Tibial artery (tissue), 4 donors: ENCODE measurements around the gene DMWD.

ENCODE experiments used
- DNase-seq, 2 donors: peaks; one replicate each; pipeline ENCODE4 v3.0.0-alpha.2; 2019
- H3K27ac ChIP-seq, 2 donors: fragments of 200-600 bp; sonication (generic) in 1 of 2; 1 replicate in 1 of 2; 2 replicates in 1 of 2; pipeline ENCODE4 v1.5.1; 2018 to 2019; ENCODE audit warnings: mild to moderate bottlenecking in 1 of 2
- H3K27me3 ChIP-seq, 2 donors: fragments of 200-600 bp; sonication (generic) in 1 of 2; one replicate each; pipeline versions ENCODE4 v1.5.1 to v1.6.0; 2016 to 2019
- H3K36me3 ChIP-seq, 3 donors: fragments of 200-600 bp; sonication (generic) in 2 of 3; one replicate each; pipeline ENCODE4 v1.5.1; 2016 to 2019; ENCODE audit warnings: mild to moderate bottlenecking in 2 of 3
- H3K4me1 ChIP-seq, 4 donors: fragments of 200-600 bp; sonication (generic) in 2 of 4; 1 replicate in 3 of 4; 2 replicates in 1 of 4; pipeline ENCODE4 v1.5.1; 2016 to 2019
- H3K4me3 ChIP-seq, 2 donors: fragments of 200-600 bp; sonication (generic) in 1 of 2; 1 replicate in 1 of 2; 2 replicates in 1 of 2; pipeline ENCODE4 v1.5.1; 2018 to 2019; ENCODE audit warnings: mild to moderate bottlenecking in 2 of 2
- H3K9me3 ChIP-seq, 3 donors: fragments of 200-600 bp; sonication (generic) in 1 of 3; one replicate each; pipeline ENCODE4 v1.5.1; 2016 to 2019
- intact Hi-C: fragments of 100-400 bp; cut with DNase I; formaldehyde crosslinking; loops from one replicate; pipeline ENCODE4 v1.15.0; 2023; ENCODE audit warnings: low total_unique reads
- TF ChIP-seq, protein P1 (sequence below), 2 experiments: fragments of 200-600 bp in 1 of 2; fragments of 450-650 bp in 1 of 2; IDR thresholded peaks; one replicate each; pipeline ENCODE4 v1.5.1; 2017 to 2019; ENCODE audit warnings: antibody characterized with exemption in 2 of 2, mild to moderate bottlenecking in 1 of 2, moderate library complexity in 1 of 2

The DMWD gene

DNA sequence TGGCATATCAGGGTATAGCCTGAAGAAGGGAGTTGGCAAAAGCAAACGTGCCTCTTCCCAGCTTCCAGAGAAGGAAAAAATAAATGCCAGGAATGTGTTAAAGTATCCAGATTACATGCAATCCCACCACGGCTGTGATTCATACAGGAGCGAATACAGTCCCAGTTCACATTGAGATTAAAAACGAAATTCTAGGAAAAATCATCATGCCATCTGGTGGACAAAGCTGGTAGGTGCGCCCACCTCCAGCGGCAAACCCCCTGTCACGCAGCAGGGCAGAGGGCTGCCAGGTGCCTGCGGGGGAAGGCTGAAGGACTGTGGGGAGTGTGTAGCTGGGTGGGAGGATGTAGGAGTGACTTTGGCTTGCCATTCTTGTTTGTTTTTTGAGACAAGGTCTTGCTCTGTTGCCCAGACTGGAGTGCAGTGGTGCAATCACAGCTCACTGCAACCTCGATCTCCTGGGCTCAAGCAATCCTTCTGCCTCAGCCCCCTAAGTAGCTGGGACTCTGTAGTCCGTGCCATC is 6.4 kb upstream of the DMWD start:
- Histone ChIP-seq H3K36me3 (no peaks in the 10 kb centered on the region), H3K27ac (no peak overlapping the region), H3K4me3 (no peak overlapping the region), H3K9me3 (no peaks in the 10 kb centered on the region), H3K27me3 (no peaks in the 10 kb centered on the region), H3K4me1 (peaks cover 0 to 12% (median 8%) of the 10 kb centered on the region in 4 donors)
- intact Hi-C loops = no loop called here
- peak in 1 of 2 donors; percentile 48 for DNase-seq
- TF ChIP-seq, protein P1, sequence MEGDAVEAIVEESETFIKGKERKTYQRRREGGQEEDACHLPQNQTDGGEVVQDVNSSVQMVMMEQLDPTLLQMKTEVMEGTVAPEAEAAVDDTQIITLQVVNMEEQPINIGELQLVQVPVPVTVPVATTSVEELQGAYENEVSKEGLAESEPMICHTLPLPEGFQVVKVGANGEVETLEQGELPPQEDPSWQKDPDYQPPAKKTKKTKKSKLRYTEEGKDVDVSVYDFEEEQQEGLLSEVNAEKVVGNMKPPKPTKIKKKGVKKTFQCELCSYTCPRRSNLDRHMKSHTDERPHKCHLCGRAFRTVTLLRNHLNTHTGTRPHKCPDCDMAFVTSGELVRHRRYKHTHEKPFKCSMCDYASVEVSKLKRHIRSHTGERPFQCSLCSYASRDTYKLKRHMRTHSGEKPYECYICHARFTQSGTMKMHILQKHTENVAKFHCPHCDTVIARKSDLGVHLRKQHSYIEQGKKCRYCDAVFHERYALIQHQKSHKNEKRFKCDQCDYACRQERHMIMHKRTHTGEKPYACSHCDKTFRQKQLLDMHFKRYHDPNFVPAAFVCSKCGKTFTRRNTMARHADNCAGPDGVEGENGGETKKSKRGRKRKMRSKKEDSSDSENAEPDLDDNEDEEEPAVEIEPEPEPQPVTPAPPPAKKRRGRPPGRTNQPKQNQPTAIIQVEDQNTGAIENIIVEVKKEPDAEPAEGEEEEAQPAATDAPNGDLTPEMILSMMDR (IDR thresholded peaks at IDR 0.05) = peak; percentile 86 to 96

GRCh38 chr19:45794627-45795026 is 2.0 kb upstream of the DMWD start:
- Histone ChIP-seq H3K36me3 (peaks cover 4 to 14% (median 8%) of the 10 kb centered on the region in 3 donors), H3K4me3 (no peak overlapping the region), H3K27ac (no peak overlapping the region), H3K27me3 (no peaks in the 10 kb centered on the region), H3K4me1 (peaks cover 0 to 35% (median 28%) of the 10 kb centered on the region in 4 donors), H3K9me3 (no peaks in the 10 kb centered on the region)
- intact Hi-C loops = no loop called here
- TF ChIP-seq, protein P1 (IDR thresholded peaks at IDR 0.05) = no peak
- no peak for DNase-seq

GRCh38 chr19:45793876-45794275 is 1.2 kb upstream of the DMWD start:
- H3K27ac ChIP-seq = no peak overlapping the region
- H3K4me1 ChIP-seq = peaks cover 0 to 30% (median 22%) of the 10 kb centered on the region in 4 donors
- H3K36me3 ChIP-seq = peaks cover 12 to 22% (median 14%) of the 10 kb centered on the region in 3 donors
- no peak for DNase-seq
- H3K4me3 ChIP-seq = no peak overlapping the region
- TF ChIP-seq, protein P1 (IDR thresholded peaks at IDR 0.05) = no peak
- intact Hi-C loops = no loop called here
- H3K9me3 ChIP-seq = no peaks in the 10 kb centered on the region
- no peaks in the 10 kb centered on the region for H3K27me3 ChIP-seq

DNA sequence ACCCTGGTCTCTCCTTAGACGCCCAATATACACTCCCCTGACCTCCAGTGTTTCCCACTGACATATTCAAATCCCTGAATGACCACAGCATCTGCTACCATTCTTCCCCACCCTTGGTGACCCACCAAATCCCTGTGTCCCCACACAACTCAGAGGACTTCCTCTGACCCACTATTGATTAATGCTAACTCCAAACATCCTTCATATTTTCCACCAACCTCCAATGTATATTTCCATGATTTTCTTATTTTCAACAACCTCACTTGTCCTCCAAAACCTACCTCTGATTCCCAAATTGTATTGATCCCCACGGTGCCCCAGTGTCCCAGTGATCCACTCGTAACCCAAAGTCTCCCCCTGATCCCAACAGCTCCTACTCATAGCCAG is 526 bp upstream of the DMWD start:
- H3K4me3 ChIP-seq = peak overlapping the region; percentile 62 to 72
- no peaks in the 10 kb centered on the region for H3K27me3 ChIP-seq
- H3K27ac ChIP-seq = peak overlapping the region; percentile 45 to 47
- no peak for DNase-seq
- peaks cover 19 to 29% (median 20%) of the 10 kb centered on the region in 3 donors for H3K36me3 ChIP-seq
- intact Hi-C loops = no loop called here
- TF ChIP-seq, protein P1 (IDR thresholded peaks at IDR 0.05) = no peak
- H3K9me3 ChIP-seq = no peaks in the 10 kb centered on the region
- peaks cover 0 to 24% (median 20%) of the 10 kb centered on the region in 4 donors for H3K4me1 ChIP-seq

DNA sequence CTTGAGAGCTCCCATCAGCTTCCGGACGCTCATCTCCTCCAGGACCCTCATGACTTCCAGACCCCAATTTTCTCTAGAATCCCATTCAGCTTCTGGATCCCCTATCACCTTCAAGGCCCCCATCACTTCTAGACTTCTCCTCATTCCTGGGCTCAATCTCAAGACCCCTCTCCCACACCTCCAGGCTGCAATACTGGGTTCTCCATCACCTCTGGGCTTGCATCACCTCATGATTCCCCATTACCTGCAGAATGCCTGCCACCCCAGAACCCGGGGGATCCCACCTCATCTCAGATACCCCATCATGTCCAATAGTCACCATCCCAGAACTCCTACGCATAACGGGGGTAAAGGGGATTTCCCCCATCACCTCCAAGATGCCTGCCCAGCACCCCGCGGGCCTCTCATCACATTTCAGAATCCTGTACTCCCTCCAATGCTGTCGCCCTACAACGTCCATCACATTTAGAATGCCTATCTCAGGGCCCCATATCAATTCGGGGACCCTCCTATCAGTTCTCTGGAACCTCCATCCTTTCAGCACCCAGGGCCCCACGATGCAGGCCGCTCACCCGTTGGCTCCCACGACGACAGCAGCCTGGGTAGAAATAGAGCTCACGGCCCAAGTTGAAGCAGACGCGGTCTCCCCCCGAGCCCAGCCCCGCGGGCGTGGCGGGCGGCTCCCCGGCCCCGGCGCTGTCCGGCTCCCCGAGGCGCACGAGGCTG is 738 bp downstream of the DMWD start:
- intact Hi-C loops = no loop called here
- no peak for DNase-seq

More for the DNA sequence above, 738 bp downstream of the DMWD start:
- H3K36me3 ChIP-seq = peaks cover 20 to 42% (median 30%) of the 10 kb centered on the region in 3 donors
- no peaks in the 10 kb centered on the region for H3K9me3 ChIP-seq
- peak overlapping the region; percentile 62 to 72 for H3K4me3 ChIP-seq
- peaks cover 0 to 24% (median 20%) of the 10 kb centered on the region in 4 donors for H3K4me1 ChIP-seq
- no peaks in the 10 kb centered on the region for H3K27me3 ChIP-seq
- TF ChIP-seq, protein P1 (IDR thresholded peaks at IDR 0.05) = no peak
- peak overlapping the region; percentile 63 to 75 for H3K27ac ChIP-seq
